NCI-H1417 treated with DMSO at 0.1 percent for 48 hours (cell line): ENCODE results near the gene FTSJ1.
A peak's percentile ranks its signal among the peaks of the same experiment; 100 is the strongest.
"Not testable (repeated sequence)": the region's sequence is repeated elsewhere in the genome, so short reads cannot be mapped to it uniquely, and the experiment has no call there.

Source experiments
- DNase-seq: peaks from one replicate; lab custom pipeline; 2025; lab: John Stamatoyannopoulos, UW

The FTSJ1 gene

GRCh38 chrX:48475774-48476577 is at the start of gene FTSJ1:
Gene FTSJ1 (plus strand): TSS chrX:48476199. CDS start chrX:48478048, 1,849 bp downstream.
- DNase-seq, result peak; percentile 18

- DNase-seq, result not testable (repeated sequence)
Observed at GRCh38 chrX:48427027-48427716, 48.8 kb upstream of the FTSJ1 start.

GRCh38 chrX:48429606-48430005 is 46.4 kb upstream of the FTSJ1 start:
- not testable (repeated sequence) for DNase-seq

- DNase-seq, result not testable (repeated sequence)
Observed at GRCh38 chrX:48430166-48430565, 45.8 kb upstream of the FTSJ1 start.

- DNase-seq, result not testable (repeated sequence)
Observed at GRCh38 chrX:48433713-48434112, 42.3 kb upstream of the FTSJ1 start.

- not testable (repeated sequence) for DNase-seq
Observed at GRCh38 chrX:48447201-48447600, 28.8 kb upstream of the FTSJ1 start.

- DNase-seq, result no peak
Observed at GRCh38 chrX:48450076-48450475, 25.9 kb upstream of the FTSJ1 start.

- DNase-seq, result no peak
Observed at GRCh38 chrX:48451708-48452107, 24.3 kb upstream of the FTSJ1 start.

- no peak for DNase-seq
Observed at GRCh38 chrX:48456628-48457331, 19.2 kb upstream of the FTSJ1 start.

- no peak for DNase-seq
Observed at GRCh38 chrX:48458711-48459110, 17.3 kb upstream of the FTSJ1 start.

GRCh38 chrX:48459483-48459882 is 16.5 kb upstream of the FTSJ1 start:
- DNase-seq, result no peak

GRCh38 chrX:48460031-48460430 is 16.0 kb upstream of the FTSJ1 start:
- no peak for DNase-seq

- no peak for DNase-seq
Observed at GRCh38 chrX:48460606-48461005, 15.4 kb upstream of the FTSJ1 start.

GRCh38 chrX:48461830-48462229 is 14.2 kb upstream of the FTSJ1 start:
- no peak for DNase-seq

- no peak for DNase-seq
Observed at GRCh38 chrX:48465336-48465933, 10.6 kb upstream of the FTSJ1 start.

GRCh38 chrX:48466696-48467095 is 9.3 kb upstream of the FTSJ1 start:
- DNase-seq, result no peak

GRCh38 chrX:48467281-48467761 is 8.7 kb upstream of the FTSJ1 start:
- no peak for DNase-seq

- DNase-seq, result no peak
Observed at GRCh38 chrX:48468247-48468671, 7.7 kb upstream of the FTSJ1 start.

GRCh38 chrX:48468693-48469691 is 7.0 kb upstream of the FTSJ1 start:
- no peak for DNase-seq

GRCh38 chrX:48470110-48470832 is 5.7 kb upstream of the FTSJ1 start, which contains the start of gene SLC38A5:
Gene SLC38A5 (minus strand): TSS chrX:48470260. CDS start chrX:48467924, 2,336 bp downstream.
- DNase-seq, result no peak
